Dermis microvascular lymphatic vessel endothelial cell (primary cell): Measurements from ENCODE around the gene PP2D1. TPM values are rescaled to one million over a fixed set of nuclear protein-coding genes. Genes with fewer than 3 reads are reported as not detected.
A peak's percentile ranks its signal among the peaks of the same experiment; 100 is the strongest.
"Not testable (repeated sequence)": the region's sequence is repeated elsewhere in the genome, so short reads cannot be mapped to it uniquely, and the experiment has no call there.

Source experiments
- DNase-seq, 2 donors: peaks; one replicate each; pipeline versions ENCODE4 v3.0.0 to v3.0.0-alpha.2; 2010; ENCODE audit warnings: low read depth in 2 of 2
- total RNA-seq: library from RNA; depleted of rRNA; stranded (reverse); fragments of >200 nt; gene quantifications from 2 replicates; pipeline ENCODE4 v1.2.1, GENCODE V29; 2014

Gene PP2D1
- total RNA-seq, 1 donor from 2014 or later, result not detected

DNA sequence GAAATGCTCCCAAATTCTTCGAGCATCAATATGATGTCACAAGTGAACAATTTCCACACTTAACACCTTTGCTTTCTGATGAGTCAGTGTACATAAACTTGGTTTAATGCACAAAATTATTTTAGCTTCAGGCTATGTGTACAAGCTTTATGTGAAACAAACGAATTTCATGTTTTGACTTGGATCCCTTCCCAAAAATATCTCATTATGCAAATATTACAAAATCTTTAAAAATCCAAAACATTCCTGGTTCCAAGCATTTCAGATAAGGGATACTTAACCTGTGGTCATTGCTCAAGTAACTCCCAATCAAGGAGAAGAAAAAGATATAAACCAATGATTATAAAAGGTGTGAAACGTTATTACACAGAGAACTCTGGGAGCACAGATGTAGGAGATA is 40.0 kb downstream of the PP2D1 start:
- no peak for DNase-seq

DNA sequence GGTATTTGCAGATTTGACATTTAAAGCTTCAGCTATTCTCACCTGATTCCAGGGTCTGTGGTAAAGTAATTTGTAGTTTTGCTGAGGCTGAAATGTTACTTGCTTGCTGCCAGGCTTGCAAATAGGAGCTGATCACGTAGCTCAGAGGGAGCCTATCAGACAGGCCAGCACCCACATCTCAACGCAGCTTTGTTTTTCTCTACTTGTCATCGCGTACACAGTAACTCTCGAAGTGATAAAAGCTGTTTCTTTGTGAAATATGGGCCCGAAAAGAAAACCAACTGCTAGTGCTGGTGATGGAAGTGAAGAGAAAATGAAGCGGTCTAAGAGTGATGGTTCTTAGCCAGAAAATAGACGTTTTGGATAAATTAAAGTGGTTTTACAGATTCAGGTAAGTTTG is 41.7 kb downstream of the PP2D1 start:
- DNase-seq, result no peak

DNA sequence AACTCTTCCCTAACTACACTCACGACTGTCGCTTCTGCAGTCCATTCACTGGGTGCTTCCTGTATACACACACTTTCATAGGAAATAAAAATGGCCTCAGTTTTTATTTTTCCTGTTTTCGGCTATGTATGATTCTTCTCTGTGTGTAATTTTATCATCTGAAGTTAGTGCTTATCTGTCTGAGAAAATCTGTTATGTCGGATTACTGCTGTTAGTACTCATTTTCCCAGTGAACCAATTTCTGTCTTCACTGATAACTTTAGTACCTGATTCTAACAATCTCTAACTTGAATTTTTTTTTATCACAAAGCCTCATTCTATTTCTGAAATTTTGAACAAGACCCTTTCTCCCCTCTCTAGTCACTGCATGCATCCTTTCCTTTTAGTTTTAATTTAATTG is 44.3 kb downstream of the PP2D1 start:
- peak in 1 of 2 donors; percentile 15 for DNase-seq

DNA sequence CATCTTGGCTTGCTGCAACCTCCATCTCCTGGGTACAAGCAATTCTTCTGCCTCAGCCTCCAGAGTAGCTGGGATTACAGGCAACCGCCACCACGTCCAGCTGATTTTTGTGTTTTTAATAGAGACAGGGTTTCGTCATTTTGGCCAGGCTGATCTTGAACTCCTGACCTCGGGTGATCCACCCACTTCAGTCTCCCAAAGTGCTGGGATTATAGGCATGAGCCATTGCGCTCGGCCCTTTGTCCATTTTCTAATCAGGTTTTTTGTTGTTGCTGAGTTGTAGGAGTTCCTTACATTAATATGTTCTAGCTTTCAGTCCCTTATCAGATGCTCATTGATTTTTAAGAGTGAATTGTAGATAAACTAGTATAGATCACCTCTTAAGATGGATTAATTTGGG is 44.9 kb downstream of the PP2D1 start:
- DNase-seq, result no peak

DNA sequence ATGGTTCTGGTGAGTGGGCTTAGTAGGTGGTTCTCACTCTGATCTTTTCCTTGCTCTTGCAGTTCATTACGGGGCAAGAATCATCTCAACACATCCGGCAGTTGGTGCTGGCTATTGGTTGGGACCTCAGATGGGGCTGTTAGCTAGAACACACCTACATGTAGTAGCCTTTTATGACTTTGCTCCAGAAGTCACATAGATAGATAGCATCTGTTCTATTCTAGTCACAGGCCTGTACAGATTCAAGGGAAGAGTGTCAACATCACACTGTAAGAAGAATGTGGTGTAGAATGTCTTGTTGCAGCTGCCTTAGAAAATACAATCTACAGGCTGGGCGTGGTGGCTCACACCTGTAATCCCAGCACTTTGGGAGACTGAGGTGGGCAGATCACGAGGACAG is 50.1 kb downstream of the PP2D1 start:
- DNase-seq, result no peak

DNA sequence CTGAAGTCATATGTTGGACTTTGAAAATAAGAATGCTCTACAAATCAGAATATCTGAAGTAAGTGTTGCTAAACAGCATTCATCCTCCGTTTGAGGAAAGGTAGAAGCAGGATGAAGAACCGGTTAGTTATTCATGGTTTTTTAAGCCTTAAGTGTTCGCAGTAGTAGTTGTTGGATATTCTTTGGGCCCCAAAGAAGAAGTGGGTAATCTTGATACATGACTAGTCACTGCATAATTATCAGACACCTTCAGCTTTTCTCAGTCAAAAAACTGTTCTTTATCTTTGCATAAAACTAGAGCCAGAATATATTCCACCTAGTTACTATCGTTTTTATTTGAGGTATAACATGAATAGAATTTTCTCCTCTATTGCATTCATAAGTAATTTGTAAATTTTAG is 51.4 kb downstream of the PP2D1 start:
- no peak for DNase-seq

DNA sequence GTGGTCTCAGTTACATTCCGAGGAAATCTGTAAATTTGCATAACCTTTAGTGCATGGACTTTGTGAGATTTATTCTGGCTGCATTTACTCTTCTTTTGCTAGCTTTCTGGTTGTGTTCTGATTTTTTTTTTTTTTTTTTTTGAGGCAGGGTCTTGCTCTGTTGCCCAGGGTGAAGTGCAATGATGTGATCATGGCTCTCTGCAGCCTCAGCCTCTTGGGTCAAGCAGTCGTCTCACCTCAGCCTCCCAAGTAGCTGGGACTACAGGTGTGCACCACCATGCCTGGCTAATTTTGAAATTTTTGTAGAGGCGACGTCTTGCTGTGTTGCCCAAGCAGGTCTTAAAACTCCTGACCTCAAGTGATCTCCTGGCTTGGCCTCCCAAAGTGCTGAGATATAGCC is 52.6 kb downstream of the PP2D1 start:
- DNase-seq, result no peak

DNA sequence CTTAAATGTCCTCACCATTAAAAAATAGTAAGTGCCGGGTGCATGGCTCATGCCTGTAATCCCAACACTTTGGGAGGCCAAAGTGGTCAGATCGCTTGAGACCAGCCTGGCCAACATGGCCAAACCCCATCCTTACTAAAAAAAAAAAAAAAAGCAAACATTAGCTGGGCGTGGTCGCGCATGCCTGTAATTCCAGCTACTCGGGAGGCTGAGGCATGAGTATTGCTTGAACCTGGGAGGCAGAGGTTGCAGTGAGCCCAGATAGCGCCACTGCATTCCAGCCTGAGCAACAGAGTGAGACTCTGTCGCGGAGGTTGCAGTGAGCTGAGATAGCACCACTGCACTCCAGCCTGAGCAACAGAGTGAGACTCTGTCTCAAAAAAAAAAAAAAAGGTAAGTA is 54.7 kb downstream of the PP2D1 start:
- DNase-seq, result not testable (repeated sequence)

DNA sequence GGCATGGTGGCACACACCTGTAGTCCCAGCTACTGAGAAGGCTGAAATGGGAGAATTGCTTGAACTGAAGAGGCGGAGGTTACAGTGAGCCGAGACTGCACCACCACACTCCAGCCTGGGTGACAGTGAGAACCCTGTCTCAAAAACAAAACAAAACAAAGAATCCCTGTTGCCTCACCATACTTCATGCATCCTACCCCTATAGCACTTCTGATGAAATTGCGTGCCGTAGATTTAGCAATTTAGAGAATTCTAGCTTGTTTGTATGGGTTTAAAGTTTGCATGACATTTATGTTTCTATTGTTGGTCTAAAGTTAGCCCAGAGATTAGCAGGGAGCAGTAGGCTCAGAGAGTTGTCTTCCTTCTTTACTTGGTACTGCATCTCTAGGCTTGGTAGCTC is 57.4 kb downstream of the PP2D1 start:
- no peak for DNase-seq

DNA sequence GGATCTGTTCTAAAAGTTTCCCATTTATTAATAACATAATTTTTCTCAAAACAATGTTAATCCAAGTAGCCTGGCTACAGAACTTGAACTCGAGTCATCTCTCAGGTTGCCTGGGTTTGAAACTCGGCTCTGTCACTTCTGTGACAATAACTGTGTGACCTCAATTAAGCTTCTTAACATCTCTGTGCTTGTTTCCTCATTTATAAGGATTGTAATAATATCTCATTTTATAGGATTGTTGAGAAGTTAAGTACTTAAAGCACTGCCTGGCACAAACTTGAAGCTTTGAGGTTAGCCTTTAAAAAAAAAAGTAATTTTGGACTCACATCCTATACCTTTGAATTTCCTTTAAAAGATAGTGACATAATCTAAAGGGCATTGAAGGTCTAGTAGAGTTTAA is 61.7 kb downstream of the PP2D1 start:
- no peak for DNase-seq

DNA sequence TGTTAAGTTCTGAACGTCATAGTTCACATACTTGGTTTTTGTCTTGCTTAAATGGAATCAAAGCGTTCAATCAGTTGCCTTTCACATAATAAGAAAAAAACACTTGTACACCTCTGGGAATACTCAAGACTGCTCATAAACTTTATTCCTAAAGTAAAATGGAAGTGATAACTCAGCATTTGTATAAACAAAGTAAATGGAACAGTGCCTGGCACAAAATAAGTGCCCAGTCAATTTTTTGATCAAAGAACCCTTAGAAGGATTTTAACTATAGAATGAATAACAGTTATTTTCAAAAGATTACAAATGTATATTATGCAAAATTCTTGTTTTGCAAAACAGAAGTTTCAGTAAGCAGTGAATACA is 63.9 kb downstream of the PP2D1 start:
- no peak for DNase-seq

DNA sequence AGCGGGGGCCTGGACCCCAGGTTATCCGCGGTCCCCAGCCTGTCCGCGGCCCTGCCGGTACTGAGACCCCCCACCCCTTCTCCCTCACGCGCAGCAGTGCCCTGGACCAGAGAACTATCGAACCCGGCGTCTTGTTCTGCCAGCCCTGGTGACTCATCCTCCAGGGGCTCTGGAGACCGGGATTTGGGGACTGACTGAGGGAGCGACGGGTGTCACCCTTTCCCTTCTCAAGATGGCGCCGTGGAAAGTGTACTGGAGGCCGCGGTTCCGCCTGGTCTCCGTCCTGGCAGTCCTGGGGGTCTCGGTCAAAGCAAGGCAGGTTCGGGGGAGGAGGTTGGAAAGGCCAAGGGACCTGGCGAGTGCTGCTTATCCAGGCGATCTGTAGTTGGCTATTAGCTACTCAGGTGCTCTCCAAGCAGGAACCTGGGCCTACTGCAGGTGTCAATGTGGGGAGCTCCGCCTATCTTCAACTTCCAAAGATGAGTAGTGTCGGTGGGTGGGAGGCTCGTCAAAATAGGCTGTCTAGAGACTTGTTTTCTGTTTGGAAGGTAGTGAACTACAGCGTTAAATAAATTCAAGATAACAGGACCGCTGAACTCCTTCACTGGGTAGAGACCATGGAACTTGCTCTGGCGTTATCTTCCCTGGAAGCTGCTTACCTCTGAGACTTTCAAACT is 64.4 kb downstream of the PP2D1 start:
- peak; percentile 21 to 51 for DNase-seq

DNA sequence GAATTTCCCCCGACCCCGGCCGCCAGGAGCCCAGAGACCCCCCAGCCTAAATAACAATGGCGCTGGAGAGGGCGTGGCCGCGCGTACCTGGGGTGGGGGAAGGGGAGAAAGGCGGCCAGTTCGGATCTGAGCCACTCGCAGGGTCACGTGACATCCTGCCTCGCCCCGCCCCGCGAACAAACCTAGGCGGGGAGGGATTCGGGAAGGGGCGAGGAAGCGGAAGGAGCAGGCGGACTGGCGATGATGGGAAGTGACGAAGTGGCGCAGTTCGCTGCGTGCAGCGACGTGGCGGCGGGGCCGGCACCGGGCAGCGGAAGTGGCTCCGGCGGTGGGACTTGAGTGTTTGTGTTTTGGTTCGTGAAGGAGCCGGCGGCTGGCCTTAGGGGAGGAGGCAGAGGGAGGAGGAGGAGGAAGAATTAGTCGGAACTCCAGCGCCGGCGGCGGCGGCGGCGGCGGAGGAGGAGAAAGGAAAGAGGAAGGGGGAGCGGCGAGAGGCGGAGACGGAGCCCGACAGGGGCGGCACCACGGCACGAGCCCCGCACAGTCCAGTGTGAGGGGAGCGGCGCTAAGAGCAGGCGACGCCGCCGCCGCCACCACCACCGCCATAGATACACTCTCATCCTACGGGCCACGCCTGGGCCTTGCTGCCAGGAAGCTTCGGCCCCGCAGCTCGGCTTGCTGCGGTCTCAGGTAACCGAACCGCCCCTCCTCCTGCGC is 65.1 kb downstream of the PP2D1 start, which contains the start of gene RAB5A:
Gene RAB5A, plus strand, starts transcription at position 266 of the 717 bp plus-strand sequence. CDS start 3,802 bp downstream, outside the sequence.
- DNase-seq, result peak; percentile 94 to 99

DNA sequence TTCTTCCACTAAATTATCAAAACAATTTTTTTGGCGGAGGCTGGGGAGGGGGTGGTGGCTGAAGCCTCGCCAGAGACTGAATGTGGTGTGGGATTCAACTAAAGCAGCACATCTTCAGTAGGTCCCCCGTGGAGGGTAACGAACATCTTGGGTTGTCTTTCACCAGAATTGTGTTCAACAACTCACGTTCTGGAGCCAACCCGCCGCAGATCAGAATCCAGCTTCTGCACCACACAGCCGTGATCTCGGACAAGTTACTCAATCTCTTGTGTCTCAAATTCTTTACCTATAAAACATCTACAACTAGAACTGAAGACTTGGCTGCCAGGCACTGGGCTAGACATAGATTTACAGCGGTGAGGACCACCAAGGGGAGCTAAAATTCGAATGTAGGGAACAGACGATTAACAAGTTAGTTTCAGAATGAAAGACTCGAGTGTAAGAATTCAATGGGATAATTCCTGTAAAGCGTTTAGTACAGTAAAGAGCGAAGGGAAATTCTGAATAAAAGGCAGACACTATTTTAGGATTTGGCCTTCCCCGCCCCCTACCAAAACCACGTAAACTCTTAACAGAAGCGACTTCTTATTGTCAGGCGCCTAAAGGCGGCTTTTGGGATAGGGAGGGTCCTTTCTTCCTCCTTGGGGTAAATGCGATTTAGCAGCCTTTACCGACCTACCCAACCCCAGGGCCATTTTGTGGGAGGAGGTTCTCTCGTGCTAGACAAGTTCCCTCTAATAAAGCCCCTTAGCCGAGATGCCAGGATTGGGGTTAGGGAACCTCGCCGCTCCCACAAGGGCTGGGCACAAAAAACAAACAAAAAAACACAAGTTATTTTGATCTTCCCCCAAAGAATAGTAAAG is 65.9 kb downstream of the PP2D1 start:
- DNase-seq, result no peak

DNA sequence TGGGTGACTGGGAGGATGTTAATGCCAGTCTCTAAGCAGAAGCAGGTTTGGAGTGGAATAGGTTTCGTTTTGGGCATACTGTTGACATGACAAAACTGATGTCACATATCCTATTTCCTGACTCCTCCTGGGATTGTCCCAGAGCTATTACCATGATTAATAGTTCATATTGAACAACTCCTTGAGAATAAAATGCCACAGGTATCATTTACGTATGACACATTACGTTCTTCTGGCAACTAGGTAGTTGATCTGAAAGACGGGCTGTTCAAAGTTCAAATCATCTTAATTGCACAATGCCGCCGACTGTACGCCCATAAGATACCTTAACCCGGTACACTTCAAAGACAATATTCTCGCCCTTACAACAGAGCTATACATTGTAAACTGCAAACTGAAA is 66.5 kb downstream of the PP2D1 start:
- no peak for DNase-seq

DNA sequence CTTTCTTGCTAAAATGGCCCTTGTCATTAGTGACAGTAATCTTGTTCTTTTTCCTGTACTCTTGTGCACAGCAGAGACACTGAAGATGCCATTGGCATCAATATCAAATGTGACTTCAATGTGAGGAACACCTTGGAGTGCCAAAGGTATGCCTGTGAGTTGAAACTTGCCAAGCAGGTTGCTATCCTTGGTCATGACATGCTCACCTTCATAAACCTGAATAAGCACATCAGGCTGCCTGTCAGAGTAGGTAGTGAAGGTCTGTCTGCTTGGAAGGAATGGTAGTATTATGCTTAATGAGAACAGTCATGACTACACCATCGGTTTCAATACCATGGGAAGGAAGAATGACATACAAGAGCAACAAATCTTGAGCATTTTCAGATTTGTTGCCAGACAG is 71.4 kb downstream of the PP2D1 start:
- no peak for DNase-seq

DNA sequence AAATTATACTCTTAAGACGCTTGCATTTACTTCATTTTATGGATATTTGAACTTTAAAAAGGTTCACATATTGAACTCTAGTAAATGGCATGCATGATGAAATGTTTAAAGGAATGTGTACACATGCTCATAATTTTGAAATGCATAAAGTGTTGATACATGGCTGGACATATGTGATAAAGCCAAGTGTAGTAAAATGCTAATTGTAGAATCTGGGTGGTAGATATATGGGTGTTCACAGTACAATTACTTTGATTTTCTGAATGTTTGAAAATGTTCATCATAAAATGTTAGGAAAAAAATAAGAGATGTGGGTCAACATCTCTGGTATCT is 73.8 kb downstream of the PP2D1 start:
- no peak for DNase-seq

DNA sequence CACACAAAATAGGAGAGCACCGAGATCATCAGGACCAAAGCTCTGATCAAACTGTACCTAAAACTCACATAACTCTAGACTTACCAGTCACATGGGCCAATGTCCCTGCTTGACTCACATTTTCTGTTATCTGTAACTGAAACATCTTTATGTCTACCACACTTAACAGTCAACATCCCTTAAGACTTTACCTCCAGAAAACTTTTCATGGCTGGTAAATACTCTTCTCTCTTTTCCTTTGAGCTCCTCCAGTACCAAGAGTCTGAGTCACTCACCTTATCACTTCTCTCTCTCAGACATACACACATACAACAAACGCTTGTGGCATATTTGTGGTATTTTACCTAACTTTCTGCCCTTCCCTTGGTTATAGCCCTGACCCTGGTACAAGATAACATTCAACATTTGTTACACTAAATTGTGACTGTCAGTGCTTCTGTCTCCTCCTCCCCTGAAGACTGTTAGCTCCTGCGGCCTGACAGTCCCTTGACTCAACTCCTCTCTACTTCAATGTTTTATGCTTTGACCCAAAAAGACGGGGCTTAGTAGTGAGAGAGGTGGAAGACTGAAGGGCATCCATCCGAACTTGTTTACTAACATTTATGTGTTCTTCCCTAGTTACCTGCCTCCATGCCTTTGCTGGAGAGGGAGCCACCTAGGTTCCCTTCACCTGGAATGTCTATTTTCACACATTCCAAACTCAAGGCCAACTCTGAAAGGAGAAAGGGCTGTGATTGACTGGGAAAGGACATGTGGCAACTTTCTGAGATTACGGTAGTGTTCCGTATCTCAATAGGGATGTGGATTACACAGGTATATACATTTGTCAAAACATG is 74.4 kb downstream of the PP2D1 start:
- no peak for DNase-seq
